GM12892 (cell line): ENCODE measurements around the gene TCAIM.

Source experiments
- POLR2A ChIP-seq: IDR thresholded peaks from 2 replicates; pipeline ENCODE4 v1.6.1; 2011; ENCODE audit warnings: low read depth, low read length, control low read depth
- POLR2AphosphoS5 ChIP-seq: IDR thresholded peaks from 2 replicates; pipeline ENCODE4 v1.6.1; 2011; ENCODE audit warnings: low read depth, low read length, control low read depth
- TAF1 ChIP-seq: IDR thresholded peaks from 2 replicates; pipeline ENCODE4 v1.6.1; 2011; ENCODE audit warnings: low read depth, mild to moderate bottlenecking, control low read depth, low read length, borderline replicate concordance

- no peak for TF ChIP-seq POLR2AphosphoS5
- no peak for TF ChIP-seq POLR2A
- no peak for TF ChIP-seq TAF1
Measured at GRCh38 chr3:44355362-44356033, 16.9 kb downstream of the TCAIM start.
